ENCODE results near the gene PDXK.

PDXK gene

GRCh38 chr21:43768868-43769167 is 49.9 kb downstream of the PDXK start:
- Histone ChIP-seq H3K9me3 (ENCODE audit: low read length) (no peaks in the 10 kb centered on the region), H4K20me1 (ENCODE audit: insufficient read depth, low read length) (no peaks in the 10 kb centered on the region), H3K9ac (ENCODE audit: low read length) (no peak overlapping the region), H3K27me3 (ENCODE audit: insufficient read depth, low read length) (no peaks in the 10 kb centered on the region), H3K27ac (ENCODE audit: low read depth, low read length, poor library complexity, severe bottlenecking) (no peak overlapping the region), H3K4me1 (ENCODE audit: insufficient read depth, low read length, severe bottlenecking) (no peaks in the 10 kb centered on the region), H3F3A (ENCODE audit: insufficient read depth, low read length) (no peaks in the 10 kb centered on the region), H3K4me2 (ENCODE audit: low read length) (no peak overlapping the region), H3K79me2 (ENCODE audit: insufficient read depth, low read length) (no peaks in the 10 kb centered on the region), H3K4me3 (ENCODE audit: low read depth, low read length, poor library complexity, severe bottlenecking) (no peak overlapping the region), H3K36me3 (ENCODE audit: insufficient read depth, low read length) (peaks cover 20% of the 10 kb centered on the region), H2AFZ (ENCODE audit: low read length) (no peak overlapping the region), H3K9me2 (ENCODE audit: low read depth, low read length) (no peaks in the 10 kb centered on the region)
- TF ChIP-seq EZH2 (IDR thresholded peaks at IDR 0.05; ENCODE audit: borderline replicate concordance, low read length) (no peak), CTCF (IDR thresholded peaks at IDR 0.05; ENCODE audit: low read length) (no peak)

- H3K9me2 ChIP-seq (ENCODE audit: low read depth, low read length) = no peaks in the 10 kb centered on the region
- no peak overlapping the region for H3K4me3 ChIP-seq (ENCODE audit: low read depth, low read length, poor library complexity, severe bottlenecking)
- peaks cover 4% of the 10 kb centered on the region for H3K4me1 ChIP-seq (ENCODE audit: insufficient read depth, low read length, severe bottlenecking)
- TF ChIP-seq EZH2 (IDR thresholded peaks at IDR 0.05; ENCODE audit: borderline replicate concordance, low read length) = no peak
- TF ChIP-seq CTCF (IDR thresholded peaks at IDR 0.05; ENCODE audit: low read length) = no peak
- H3K36me3 ChIP-seq (ENCODE audit: insufficient read depth, low read length) = peaks cover 27% of the 10 kb centered on the region
- no peaks in the 10 kb centered on the region for H3K9me3 ChIP-seq (ENCODE audit: low read length)
- H3K9ac ChIP-seq (ENCODE audit: low read length) = no peak overlapping the region
- H2AFZ ChIP-seq (ENCODE audit: low read length) = no peak overlapping the region
- H3F3A ChIP-seq (ENCODE audit: insufficient read depth, low read length) = no peaks in the 10 kb centered on the region
- no peaks in the 10 kb centered on the region for H4K20me1 ChIP-seq (ENCODE audit: insufficient read depth, low read length)
- H3K27ac ChIP-seq (ENCODE audit: low read depth, low read length, poor library complexity, severe bottlenecking) = no peak overlapping the region
- no peak overlapping the region for H3K4me2 ChIP-seq (ENCODE audit: low read length)
- no peaks in the 10 kb centered on the region for H3K79me2 ChIP-seq (ENCODE audit: insufficient read depth, low read length)
- no peaks in the 10 kb centered on the region for H3K27me3 ChIP-seq (ENCODE audit: insufficient read depth, low read length)
Measured at GRCh38 chr21:43769325-43769958, 50.5 kb downstream of the PDXK start.

- no peaks in the 10 kb centered on the region for H3F3A ChIP-seq (ENCODE audit: insufficient read depth, low read length)
- peaks cover 30% of the 10 kb centered on the region for H3K36me3 ChIP-seq (ENCODE audit: insufficient read depth, low read length)
- no peak overlapping the region for H3K4me2 ChIP-seq (ENCODE audit: low read length)
- no peak overlapping the region for H3K27ac ChIP-seq (ENCODE audit: low read depth, low read length, poor library complexity, severe bottlenecking)
- H3K79me2 ChIP-seq (ENCODE audit: insufficient read depth, low read length) = no peaks in the 10 kb centered on the region
- TF ChIP-seq CTCF (IDR thresholded peaks at IDR 0.05; ENCODE audit: low read length) (no peak), EZH2 (IDR thresholded peaks at IDR 0.05; ENCODE audit: borderline replicate concordance, low read length) (no peak)
- no peaks in the 10 kb centered on the region for H3K9me2 ChIP-seq (ENCODE audit: low read depth, low read length)
- peaks cover 11% of the 10 kb centered on the region for H3K4me1 ChIP-seq (ENCODE audit: insufficient read depth, low read length, severe bottlenecking)
- H3K9ac ChIP-seq (ENCODE audit: low read length) = no peak overlapping the region
- H2AFZ ChIP-seq (ENCODE audit: low read length) = no peak overlapping the region
- no peaks in the 10 kb centered on the region for H4K20me1 ChIP-seq (ENCODE audit: insufficient read depth, low read length)
- H3K9me3 ChIP-seq (ENCODE audit: low read length) = no peaks in the 10 kb centered on the region
- no peak overlapping the region for H3K4me3 ChIP-seq (ENCODE audit: low read depth, low read length, poor library complexity, severe bottlenecking)
- no peaks in the 10 kb centered on the region for H3K27me3 ChIP-seq (ENCODE audit: insufficient read depth, low read length)
Measured at GRCh38 chr21:43770066-43770655, 51.2 kb downstream of the PDXK start.
